Measurements from ENCODE around the gene SIRPA.

Gene SIRPA

DNA sequence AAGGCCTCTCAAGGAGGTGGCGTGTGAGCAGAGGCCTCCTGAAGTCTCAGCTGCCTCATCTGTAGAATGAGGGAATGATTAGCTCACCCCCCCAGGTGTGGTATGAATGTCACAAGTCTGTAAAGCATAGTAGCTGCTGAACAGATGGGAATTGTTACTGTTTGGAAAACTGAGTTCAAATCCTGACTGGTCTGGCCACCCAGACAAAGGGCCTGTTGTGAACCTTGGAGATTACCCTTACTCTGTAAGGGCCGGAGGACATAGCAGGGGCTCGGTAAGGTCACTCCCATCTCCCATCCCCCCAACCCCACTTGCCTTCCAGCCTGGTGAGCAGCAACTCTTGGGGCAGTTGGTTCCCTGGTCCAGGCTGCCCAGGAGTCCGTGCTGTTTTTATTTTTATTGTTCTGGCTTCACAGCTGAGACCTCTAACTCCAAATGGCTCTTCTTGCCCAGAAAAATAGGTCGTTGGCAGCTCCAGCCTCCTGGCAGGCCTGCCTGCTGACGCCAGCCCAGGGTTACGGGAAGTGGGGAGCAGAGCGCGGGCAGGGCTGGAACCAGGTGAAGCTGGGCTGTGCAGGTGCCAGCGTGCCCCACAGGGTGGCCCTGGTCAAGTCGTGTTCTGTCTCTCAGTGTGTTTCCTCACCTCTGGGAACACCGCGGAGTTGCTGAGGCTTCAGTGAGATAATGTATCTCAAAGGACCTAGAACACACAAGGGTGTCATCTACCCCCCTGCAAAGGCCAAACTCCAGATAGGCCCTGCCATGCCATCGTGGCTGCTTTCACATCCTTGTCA, 4.5 kb upstream of the SIRPA start:
- no peak for DNase-seq

DNA sequence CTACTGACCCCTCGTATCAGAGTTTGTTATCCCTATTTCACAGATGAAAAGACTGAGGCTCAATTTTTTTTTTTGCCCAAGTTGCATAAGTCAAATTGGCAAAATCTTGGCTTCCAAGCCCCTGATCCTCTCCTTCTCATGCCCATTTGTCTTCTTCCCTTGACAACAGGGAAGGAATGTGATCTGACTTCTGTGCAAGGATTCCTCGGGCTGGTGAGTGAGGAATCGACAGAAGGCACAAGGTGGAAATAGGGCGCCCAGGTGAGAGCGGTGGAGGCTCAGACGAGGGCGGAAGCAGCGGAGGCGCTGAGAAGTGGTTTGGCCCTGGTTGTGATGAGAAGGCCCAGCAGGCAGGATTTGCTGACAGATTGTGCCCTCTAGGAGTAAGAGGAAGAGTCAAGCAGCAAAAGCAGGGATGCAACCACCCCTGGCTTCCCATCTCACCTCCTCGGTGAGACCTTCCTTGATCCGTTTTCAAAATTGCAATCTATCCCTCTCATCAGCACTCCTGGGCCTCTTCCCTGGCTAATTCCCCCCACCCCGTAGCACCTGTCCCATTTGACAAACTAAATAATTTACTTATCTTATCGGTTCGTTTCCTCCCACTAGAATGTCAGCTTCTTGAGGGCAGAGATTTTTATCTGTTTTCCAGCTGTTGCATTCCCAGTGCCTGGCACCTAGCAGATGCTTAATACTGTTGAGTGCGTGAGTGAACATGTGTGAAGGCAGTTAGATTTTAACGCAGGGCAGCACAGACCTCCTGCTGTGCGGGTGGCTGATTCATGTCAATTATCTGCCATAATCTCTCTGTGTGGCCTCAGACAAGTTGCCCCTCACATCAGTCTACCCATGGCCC, 3.7 kb upstream of the SIRPA start:
- DNase-seq, result no peak

DNA sequence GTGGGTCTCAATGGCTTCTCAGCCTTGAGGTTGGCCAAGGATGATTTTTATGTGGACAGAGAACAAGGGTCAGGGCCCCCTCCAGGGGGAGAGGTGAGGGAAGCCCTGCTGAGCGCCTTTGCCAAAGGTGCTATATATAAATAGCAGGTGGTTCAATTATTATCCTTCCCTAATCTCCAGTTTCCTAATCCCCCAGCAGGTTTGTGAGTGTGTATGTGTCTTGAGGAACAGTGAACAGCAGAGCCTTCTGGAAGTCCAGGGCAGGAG, 3.2 kb upstream of the SIRPA start:
- no peak for DNase-seq

DNA sequence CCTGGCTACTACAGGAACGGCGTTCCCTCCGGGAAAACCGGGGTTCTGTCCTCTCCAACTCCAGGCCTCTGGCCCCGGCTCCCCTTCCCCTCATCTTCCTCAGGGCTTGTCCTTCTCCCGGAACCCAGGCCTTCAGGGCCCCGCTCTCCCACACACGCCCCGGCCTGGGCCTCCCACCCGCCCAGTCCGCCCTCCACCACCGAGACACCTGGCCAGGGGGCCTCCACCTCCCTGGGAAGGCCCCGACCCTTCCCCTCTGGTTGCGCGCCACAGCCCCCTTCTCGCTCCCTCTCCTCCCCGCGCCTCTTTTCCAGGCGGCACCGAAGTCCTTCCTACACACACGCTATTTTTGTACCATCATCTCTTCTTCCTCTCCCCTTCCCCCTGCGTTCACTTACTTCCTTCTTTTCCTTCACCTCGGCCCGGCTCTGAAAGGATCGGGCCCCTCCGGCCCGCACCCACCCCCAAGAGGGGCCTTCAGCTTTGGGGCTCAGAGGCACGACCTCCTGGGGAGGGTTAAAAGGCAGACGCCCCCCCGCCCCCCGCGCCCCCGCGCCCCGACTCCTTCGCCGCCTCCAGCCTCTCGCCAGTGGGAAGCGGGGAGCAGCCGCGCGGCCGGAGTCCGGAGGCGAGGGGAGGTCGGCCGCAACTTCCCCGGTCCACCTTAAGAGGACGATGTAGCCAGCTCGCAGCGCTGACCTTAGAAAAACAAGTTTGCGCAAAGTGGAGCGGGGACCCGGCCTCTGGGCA, 1.3 kb upstream of the SIRPA start:
- DNase-seq, result no peak

DNA sequence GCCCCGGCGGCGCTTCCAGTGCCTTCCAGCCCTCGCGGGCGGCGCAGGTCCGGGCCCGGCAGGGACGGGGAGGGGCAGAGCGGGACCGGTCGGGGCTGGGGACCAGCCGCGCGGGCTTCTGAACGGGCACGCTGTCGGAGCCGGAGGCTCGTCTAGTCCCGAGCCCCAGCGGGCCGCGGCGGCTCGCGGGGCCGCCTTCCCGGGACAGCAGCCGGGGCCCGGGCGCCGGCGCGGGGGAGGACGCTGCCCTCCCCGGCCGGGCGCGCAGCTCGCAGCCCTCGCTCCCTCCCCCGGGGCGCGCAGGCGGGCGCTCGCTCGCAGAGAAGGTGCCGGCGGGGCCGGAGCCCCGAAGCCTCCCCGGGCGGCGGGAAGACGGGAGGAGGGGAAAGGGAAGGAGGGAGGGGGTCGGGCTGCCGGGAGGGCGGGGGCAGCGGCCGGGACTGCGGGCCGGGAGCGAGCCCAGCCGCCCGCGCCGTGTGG, 696 bp upstream of the SIRPA start:
- DNase-seq, result no peak

DNA sequence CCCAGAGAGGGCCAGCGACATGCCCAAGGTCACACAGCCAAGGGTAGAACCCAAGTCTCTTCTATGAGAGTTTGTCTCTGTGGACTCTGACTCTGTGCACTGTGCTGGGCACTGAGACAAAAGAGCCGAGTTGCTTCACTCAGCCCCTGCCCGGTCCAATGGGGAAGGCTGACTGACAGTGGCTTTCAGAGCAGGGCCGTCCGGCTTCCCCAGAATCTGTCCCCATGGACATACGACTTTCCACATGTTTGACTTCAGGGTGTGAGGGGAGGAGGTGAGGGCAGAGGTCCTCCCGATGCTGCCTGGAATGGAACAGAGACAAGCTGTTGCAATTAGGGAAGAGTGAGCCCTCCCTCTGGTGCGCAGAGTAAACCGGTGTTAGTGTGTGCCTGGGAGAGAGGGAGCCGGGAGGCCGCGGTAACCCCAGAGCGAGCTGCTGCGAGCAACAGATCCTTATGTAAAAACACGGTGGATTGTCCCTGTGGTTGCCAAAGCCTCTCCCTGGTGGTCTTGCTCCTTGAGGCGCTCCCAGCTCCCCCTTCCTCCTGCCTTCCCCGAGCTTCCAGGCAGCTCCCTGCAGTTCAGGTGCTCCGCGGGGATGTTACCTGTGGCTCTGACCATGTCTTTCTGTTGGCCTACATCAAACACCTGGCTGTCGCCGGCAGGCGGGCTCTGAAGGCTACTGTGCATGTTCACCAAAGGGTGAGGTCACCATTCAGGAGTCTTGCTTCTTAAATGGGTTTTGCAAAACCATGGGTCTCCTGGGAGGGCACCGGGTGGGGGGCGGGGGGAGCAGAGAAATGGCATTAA, 672 bp downstream of the SIRPA start:
- no peak for DNase-seq

DNA sequence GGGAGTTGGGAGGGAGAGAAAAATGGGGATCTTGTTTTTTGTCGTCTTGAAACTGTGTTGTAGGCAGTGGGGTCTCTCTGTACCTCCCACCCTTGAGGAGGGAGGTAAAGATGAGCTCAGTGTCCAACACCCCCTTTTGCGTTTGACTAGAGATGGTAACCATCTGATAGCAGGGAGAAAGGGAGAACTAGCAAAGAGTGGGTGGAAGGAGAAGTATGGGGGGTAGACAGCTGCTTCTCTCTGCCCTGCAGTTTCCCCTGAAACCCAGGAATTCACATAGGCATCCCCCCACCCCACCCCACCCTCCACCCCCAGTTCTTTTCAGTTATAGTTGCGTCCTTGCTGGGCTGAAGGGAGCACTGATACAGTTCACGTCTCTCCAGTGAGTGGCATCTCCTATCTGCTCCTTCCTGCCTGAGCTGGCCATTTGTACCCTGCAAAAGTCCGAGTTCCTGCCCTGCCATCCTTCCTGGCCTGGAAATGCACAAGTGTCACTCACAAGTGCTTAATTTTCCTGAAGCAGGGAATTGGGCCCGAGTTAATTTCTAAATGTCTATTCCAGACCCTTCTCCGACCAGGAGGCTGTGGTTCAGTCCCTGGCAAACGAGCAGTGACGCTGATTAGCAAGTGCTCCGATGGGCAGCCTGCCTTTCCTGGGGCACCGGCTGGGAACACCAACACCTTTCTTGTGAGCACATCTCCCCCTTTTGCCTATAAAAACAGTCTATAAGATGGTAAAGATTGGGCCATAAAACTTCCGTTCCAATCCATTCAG, 1.5 kb downstream of the SIRPA start:
- no peak for DNase-seq

DNA sequence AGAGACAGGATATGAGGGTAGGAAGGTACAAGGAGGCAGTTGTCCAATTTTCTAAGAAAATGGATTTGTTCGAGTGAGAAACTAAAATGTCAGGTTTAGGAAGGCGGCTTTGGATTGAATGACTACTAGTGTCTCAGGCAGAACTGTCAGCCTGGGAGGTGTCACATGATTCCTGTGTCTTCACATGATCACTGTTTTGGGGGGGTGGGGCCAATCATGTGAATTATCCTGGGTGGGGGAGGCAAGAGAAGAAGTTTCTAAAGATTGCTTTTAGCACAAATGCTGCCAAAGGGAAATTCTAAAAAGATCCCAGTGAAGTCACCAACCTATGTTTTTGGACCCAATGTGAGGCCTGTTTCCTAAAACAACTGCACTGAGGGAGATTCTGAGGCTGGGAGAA, 2.3 kb downstream of the SIRPA start:
- DNase-seq, result no peak

DNA sequence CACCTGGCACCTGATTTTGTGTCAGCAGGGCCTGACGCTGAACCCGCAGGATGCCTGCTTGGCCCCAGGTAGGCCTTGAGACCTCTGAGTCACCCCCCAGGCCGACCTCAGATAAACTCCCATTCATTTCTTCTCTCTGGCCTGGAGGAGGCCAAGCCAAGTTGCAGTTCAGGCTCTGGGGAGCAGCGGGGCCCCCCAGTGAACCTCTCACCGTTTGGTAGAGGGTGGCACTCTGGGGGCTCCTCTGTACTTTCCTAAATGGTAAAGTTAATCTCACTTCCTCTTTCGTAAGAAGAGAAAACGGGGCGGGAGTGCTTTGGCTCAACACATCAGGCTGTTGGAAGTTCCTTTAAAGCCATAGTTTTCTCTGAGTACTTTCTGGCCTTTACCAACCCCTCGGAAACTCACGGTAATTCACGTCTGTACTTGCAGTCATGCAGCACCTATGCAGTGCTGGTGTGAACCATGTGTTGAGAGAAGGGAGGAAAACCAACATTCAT, 2.8 kb downstream of the SIRPA start:
- no peak for DNase-seq

DNA sequence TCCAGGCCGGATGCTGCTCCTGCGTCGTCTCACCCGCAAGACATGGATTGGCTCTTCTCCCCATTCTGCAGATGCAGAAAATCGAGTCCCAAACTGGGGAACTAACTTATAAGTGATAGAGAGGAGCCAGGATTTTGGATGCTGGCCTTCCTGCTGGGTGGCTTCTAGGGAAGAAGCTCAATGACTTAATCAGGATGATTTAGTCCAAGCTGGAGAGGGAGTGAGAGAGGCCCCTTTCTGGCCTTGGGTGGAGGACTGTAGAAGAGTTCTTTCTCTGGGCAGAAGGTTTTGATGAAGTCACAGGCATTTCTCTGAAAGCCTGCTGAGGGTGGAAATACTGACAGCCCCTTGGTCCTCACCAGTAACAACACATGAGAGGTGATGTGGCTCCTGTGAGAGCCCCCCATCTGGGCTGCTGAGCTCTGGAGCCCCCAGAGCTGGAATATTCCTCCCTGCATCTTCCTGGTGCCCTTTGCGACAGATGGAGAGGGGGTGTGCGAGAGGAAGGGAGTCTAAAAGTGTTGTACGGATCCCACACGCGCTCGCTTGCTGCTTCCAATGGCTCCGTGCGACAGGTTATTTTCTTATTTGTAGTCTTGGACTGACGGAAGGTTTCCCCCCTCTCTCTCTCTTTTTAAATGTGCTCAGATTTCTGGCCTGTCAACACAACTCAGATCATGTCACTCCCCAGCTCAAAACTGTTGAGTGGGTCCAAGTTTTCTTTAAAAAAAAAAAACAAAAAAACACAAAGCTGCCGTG, 3.5 kb downstream of the SIRPA start:
- no peak for DNase-seq

DNA sequence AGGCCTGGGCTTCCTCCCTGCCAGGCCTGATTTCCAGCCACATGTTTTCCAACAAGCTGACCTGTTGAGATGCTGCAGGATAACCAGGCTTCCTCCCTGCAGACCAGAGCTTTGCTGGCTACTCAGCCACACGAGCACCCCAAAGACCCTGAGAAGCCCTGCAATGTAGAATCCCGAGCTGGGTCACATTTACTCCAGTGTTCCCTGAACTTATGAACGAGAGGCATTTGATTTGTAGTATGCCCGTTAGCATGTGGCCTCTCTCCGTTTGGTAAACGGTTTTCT, 4.0 kb downstream of the SIRPA start:
- no peak for DNase-seq

DNA sequence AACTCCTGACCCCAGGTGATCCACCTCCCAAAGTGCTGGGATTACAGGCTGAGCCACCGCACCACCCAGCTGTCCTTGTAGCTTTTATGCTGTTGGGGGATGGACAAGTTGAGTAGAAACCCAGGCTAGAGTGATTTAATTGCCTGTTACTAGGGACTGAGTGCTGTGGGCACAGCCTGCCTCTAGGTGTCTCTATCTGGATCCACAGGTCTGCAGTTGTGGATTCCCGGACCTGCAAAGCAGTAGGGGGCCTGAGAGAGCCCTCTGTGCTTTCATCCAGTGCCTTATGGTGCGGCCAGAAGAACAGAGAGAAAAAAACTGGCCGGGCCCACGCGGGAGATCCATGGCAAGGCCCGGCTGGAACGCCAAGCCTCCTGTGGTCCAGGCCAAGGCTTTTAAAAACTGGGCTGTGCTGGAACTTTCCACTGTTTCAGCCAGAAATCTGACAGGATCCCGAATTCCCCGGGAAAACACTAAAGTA, 5.2 kb downstream of the SIRPA start:
- DNase-seq, result no peak

DNA sequence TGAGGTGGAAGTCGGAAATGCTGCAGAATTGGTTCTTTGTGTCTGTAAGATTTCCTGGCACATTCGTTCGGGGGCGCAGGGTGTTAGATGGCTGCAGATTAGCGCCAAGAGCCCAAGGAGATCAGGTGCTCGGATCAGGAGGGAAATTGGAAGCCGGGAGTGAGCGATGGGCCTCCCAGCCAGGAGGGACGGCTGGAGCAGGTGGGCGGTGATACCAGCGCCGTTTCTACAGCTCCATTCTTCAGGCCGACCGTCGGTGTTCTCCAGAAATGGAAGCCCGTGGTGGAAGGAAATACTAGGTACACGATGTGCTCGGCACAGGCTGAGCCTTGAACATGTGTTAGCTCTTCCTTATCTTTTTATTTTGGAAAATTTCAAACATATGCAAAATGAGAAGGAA, 6.5 kb downstream of the SIRPA start:
- DNase-seq, result no peak

DNA sequence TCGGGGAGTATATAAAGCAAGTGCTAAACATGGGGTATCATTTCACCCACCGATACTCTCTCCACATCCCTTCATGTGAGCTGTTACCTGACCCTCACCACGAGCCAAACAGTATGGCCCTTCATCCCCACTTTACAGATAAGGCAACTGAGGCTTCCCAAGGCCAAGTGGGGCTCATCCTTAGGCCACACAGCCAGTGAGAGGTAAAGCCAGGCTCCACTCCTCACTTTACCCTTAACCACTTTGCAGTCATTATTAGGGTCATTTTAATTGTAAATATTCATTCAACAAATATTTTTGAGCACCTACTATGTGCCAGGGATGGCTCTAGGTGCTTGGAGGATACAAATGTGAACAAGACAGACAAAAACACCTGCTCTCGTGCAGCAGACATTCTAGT, 7.0 kb downstream of the SIRPA start:
- DNase-seq, result no peak

DNA sequence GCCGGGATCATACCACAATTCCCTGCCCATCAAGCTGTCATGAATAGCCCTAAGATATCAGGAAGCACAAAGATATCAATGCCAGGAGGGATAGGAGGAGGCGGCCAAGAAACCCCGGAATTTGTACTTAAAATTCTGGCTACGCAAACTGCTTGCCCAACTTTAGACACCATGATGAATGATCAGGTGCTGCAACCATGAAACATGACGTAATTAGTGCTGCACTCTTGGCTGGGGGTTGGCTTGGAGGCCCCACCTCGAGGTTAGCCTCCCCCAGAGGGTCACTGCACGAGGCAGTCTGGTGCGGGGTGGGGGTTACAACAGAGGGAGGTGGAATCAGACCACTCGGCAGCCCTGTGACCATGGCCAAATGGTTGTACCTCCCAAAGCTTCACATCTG, 8.9 kb downstream of the SIRPA start:
- no peak for DNase-seq

DNA sequence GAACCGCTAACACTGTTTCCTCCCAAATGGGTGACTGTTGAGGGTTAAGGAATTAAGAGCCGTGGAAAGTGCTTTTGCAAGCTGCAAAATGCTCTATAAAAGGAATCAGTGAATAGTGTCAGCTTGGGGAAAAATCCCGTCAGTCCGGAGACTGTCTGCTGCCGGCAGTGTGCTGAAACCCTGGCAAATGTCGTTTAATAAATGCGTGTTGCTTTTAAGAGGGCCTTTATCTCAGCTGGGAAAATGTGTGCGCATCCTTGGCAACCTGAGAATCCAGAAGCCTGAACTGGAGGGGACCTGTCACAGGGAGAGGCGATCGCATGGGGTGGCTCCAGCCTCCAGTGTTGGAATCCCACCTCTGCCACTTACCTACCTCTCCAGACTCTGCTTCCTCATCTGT, 9.8 kb downstream of the SIRPA start:
- no peak for DNase-seq

DNA sequence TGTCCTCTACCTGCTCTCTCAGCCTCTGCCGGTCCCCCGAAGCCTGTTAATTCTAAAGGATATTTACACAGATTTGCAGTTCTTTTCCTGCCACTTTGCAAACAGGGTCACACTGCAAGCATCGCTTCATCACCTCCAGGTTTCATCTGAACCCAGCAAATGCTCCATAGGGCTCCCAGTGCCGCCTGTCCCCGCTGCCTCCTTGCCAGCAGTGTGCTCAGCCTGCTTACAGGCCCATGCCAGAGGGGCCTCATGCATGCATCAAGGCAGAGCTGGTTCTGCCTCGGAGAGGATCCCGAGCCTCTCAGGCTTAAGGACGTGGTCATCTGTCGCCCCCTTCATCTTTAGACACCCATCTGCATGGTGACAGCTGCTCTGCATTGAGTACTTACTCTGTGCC, 10.5 kb downstream of the SIRPA start:
- DNase-seq, result no peak

DNA sequence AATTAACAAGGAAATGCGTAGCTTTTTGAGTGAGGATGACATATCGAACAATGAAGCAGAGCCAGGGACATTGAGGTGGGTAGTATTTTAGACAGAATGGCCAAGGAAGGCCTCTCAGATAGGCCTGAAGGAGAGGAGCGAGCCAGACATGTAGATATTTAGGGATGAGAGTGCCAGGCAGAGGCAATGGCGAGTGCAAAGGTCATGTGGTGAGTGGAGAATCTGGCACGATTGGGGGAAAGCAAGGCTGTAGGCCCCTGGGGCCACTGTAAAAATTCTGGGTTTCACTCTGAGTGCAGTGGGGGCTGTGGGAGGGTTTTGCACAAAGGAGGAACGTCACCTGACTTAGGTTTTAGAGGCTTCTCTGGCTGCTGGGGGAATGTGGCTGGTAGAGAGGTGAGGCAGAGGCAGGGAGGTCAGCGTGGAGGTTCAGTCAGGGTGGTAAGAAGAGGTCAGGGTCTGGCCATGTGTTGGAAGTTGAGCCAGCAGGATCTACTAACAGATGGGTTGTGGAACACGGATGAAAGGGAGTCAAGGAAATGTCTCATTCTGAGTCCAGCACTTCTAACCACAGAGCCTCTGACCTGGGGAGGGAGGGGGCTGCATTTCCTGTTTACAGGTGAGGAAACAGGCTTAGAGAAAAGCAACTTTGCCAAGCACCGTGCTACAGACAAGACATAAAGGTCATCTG, 11.3 kb downstream of the SIRPA start:
- DNase-seq, result no peak

DNA sequence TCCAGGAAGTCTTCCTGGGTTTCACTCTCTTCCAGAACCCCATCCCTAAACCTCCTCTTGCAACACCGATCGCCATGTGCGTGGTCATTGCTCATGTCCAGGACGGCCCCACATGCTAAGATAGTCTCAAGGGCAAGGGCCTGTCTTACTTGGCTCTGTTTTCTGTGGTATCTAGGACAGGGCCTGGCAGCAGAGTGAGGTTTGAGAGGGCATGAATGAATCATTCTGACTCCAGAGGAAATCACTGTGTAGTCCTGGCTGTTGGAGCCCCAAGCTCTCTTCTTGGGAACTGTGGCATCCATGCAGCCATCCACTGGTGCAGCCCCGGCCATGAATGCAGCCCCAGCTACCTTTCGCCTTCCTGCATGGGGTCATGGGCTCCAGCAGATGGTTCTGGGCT, 12.4 kb downstream of the SIRPA start:
- no peak for DNase-seq

DNA sequence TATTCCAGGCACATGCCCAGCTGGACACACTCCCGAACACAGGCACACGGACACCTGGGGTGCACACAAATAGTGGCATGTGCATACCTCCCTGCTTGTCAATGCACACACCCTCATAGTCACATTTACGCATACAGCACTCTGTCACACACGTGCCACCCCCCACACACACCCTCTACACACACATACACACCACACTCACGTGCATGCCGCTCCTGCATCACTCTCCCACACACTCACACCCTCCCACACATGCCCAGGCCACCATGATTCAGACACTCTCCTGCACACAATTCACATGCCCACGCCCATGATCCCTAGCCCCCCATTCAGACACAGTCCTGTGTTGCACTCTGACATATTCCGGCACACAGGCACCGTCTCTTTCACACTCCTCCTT, 13.0 kb downstream of the SIRPA start:
- DNase-seq, result no peak

DNA sequence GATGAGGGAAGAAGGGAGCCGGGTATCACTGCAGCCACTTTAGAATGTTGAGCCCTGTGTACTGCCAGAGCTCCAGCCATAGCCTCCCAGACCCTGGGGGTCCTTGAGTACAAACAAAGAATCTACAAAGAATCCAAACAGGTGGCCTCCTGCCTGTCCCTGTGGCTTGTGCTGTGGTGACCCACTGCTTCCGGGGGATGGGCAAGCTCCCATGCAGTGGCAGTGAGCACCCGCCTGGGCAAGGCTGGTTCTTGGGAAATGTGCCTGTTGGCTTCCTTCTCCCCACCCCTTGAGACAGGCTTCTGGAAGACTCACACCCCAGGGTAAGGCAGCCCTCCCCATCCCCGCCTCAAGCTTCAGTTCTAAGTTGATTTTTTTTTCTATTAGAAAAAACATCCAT, 13.9 kb downstream of the SIRPA start:
- DNase-seq, result no peak
